ENCODE measurements around the gene PKN2.
A peak's percentile ranks its signal among the peaks of the same experiment; 100 is the strongest.
"Not testable (repeated sequence)": the region's sequence is repeated elsewhere in the genome, so short reads cannot be mapped to it uniquely, and the experiment has no call there.

The PKN2 gene

GRCh38 chr1:88791192-88791591, 107.1 kb downstream of the PKN2 start:
- DNase-seq (ENCODE audit: low spot score) = no peak

GRCh38 chr1:88799491-88799890, 115.4 kb downstream of the PKN2 start:
- DNase-seq (ENCODE audit: low spot score) = no peak

- no peak for DNase-seq (ENCODE audit: low spot score)
Observed at GRCh38 chr1:88800382-88801051, 116.4 kb downstream of the PKN2 start.

GRCh38 chr1:88801575-88802208, 117.6 kb downstream of the PKN2 start:
- no peak for DNase-seq (ENCODE audit: low spot score)

GRCh38 chr1:88802404-88802803, 118.3 kb downstream of the PKN2 start:
- DNase-seq (ENCODE audit: low spot score) = no peak

GRCh38 chr1:88802950-88803349, 118.9 kb downstream of the PKN2 start:
- DNase-seq (ENCODE audit: low spot score) = no peak

- no peak for DNase-seq (ENCODE audit: low spot score)
Observed at GRCh38 chr1:88803444-88803843, 119.4 kb downstream of the PKN2 start.

- DNase-seq (ENCODE audit: low spot score) = no peak
Observed at GRCh38 chr1:88812366-88812765, 128.3 kb downstream of the PKN2 start.

GRCh38 chr1:88813471-88813870, 129.4 kb downstream of the PKN2 start:
- DNase-seq (ENCODE audit: low spot score) = no peak

- DNase-seq (ENCODE audit: low spot score) = not testable (repeated sequence)
Observed at GRCh38 chr1:88819642-88820041, 135.6 kb downstream of the PKN2 start.

GRCh38 chr1:88825721-88826120, 141.6 kb downstream of the PKN2 start:
- no peak for DNase-seq (ENCODE audit: low spot score)

GRCh38 chr1:88847643-88848042, 163.6 kb downstream of the PKN2 start:
- peak; percentile 74 for DNase-seq (ENCODE audit: low spot score)

GRCh38 chr1:88851303-88852063, 167.4 kb downstream of the PKN2 start:
- no peak for DNase-seq (ENCODE audit: low spot score)

- DNase-seq (ENCODE audit: low spot score) = no peak
Observed at GRCh38 chr1:88867743-88868521, 183.9 kb downstream of the PKN2 start.

GRCh38 chr1:88869644-88870043, 185.6 kb downstream of the PKN2 start:
- not testable (repeated sequence) for DNase-seq (ENCODE audit: low spot score)

- no peak for DNase-seq (ENCODE audit: low spot score)
Observed at GRCh38 chr1:88873737-88874349, 189.8 kb downstream of the PKN2 start.

- no peak for DNase-seq (ENCODE audit: low spot score)
Observed at GRCh38 chr1:88875595-88875994, 191.5 kb downstream of the PKN2 start.

GRCh38 chr1:88876573-88877365, 192.7 kb downstream of the PKN2 start:
- no peak for DNase-seq (ENCODE audit: low spot score)

GRCh38 chr1:88877382-88877825, 193.3 kb downstream of the PKN2 start:
- DNase-seq (ENCODE audit: low spot score) = no peak

GRCh38 chr1:88877911-88878310, 193.8 kb downstream of the PKN2 start:
- DNase-seq (ENCODE audit: low spot score) = no peak

GRCh38 chr1:88878731-88879130, 194.7 kb downstream of the PKN2 start:
- DNase-seq (ENCODE audit: low spot score) = no peak

Data from ecto neural progenitor cell (in vitro differentiated cells).